Adipose tissue (tissue), 3 donors: ENCODE measurements around the gene NPAS3. TPM values are rescaled to one million over a fixed set of nuclear protein-coding genes. Genes with fewer than 3 reads are reported as not detected.

Experiments used
- H3K27ac ChIP-seq: one replicate; pipeline ENCODE4 v1.5.1; 2013; ENCODE audit warnings: low read depth, low read length
- WGBS, 3 donors: extraction: QIAGEN DNeasy Blood & Tissue Kit; methylation state at CpG; one replicate each; pipeline ENCODE4 v1.1.7; 2013; 5-methylcytosine and 5-hydroxymethylcytosine counted together
- polyA plus RNA-seq, 3 donors: library from polyadenylated mRNA; stranded (reverse); fragments of 200-250 nt; gene quantifications; one replicate each; pipeline ENCODE4 v1.2.3, GENCODE V29; 2013
- donor health status: healthy with polysubstance abuse.
- donor health status: Bipolar disorder and iron deficiency.
- donor health status: healthy.

NPAS3 gene
- polyA plus RNA-seq, 3 donors: 0.26 to 2.8 (median 0.51) TPM

DNA sequence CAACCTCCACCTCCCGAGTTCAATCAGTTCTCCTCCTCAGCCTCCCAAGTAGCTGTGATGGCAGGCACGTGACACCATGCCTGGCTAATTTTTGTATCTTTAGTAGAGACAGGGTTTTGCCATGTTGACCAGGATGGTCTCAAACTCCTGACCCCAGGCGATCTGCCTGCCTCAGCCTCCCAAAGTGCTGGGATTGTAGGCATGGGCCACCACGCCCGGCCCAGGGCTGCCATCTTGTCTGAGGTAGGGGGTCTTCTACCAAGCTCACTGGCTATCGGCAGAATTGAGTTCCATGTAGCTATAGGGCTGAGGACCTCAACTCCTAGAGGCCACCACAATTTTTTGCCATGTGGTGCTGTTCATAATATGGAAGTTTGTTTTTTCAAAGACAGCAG, 896.6 kb downstream of the NPAS3 start:
- 90 to 99% (median 95%) methylated on average over 6 of the region's 6 CpGs for WGBS, 3 donors
- no peak overlapping the region for H3K27ac ChIP-seq

DNA sequence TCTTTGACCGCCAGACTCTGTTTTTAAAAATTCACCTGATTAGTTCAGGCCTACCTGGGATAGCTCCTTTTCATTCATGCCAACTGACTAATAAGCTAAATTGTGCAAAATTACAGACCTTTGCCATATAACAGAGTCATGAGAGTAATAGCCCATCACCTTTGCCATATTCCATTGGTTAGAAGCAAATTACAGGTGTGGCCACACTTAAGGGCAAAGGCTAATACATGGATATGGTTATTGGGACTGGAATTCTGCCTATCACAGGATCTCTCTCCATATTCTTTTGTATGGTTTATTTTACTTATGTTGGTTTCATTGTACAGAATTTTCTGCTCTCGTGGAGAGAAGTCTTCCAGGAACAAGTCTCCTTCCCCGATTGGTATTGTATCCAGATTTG, 897.0 kb downstream of the NPAS3 start:
- WGBS, 3 donors: 87 to 89% (median 88%) methylated on average over 3 of the region's 3 CpGs
- no peak overlapping the region for H3K27ac ChIP-seq

DNA sequence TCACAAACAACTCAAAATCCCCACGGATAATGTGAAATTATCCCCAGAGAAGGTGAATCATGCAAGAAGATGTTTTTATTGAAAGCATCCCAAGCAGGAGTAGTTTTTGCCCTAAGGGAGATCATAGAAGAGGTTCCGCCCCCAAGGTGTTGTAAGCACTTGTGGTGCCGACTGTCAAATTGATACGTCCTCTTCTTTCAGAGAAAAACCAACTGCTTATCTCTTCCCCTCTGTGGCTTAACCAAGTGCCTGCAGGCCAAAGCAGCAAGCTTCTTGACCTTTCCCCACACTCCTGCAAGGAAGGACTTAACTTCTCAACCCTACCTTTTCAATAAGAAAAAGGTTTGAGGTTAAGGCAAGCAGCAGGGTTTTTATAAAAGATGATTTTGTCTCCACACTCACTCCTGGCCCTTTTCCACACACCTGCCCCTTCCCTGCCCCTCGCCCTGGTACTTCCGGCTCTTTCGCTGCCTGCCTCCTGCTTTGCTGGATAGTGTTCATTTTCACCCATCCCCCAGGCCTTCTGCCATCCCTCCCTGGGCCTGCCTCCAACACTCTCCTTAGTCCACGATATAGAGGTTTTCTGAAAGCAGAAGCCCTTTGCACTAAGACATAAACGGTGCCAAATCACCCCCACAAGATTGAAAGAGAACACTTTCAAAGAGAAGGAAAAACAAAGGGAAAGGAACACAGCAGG, 897.7 kb downstream of the NPAS3 start:
- WGBS, 3 donors: 65 to 70% (median 69%) methylated on average over 9 of the region's 9 CpGs
- H3K27ac ChIP-seq: no peak overlapping the region

DNA sequence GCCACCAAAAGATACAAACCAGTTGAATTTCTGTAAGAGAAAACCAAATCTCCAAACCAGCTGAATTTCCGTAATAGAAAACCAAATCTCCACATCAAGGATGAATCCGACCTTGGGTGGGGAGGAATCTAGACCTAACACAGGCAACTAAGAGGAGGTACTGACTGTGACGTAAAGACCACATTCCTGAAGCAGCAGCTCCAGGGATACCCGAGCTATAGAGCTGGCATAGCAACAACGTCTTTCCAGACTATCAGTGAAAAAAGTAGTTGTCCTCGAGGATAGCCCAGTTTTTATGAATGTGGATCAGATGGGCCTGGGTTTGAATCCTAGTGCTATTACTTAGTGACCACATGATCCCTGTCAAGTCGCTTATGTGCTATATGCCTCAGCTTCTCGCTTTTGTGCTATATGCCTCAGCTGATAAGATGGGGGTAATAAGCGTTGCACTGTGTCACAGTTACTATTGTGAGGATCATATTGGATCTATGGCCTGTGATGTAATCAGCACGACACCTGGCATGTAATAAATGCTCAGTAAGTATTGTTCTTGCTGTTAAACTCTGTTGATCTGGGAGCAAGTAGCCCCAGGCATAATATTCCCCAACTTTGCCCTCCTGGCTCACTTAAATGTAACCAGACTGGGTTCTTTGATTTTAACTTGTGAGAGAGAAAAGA, 898.4 kb downstream of the NPAS3 start:
- no peak overlapping the region for H3K27ac ChIP-seq
- 89 to 91% (median 91%) methylated on average over 10 of the region's 10 CpGs for WGBS, 3 donors

DNA sequence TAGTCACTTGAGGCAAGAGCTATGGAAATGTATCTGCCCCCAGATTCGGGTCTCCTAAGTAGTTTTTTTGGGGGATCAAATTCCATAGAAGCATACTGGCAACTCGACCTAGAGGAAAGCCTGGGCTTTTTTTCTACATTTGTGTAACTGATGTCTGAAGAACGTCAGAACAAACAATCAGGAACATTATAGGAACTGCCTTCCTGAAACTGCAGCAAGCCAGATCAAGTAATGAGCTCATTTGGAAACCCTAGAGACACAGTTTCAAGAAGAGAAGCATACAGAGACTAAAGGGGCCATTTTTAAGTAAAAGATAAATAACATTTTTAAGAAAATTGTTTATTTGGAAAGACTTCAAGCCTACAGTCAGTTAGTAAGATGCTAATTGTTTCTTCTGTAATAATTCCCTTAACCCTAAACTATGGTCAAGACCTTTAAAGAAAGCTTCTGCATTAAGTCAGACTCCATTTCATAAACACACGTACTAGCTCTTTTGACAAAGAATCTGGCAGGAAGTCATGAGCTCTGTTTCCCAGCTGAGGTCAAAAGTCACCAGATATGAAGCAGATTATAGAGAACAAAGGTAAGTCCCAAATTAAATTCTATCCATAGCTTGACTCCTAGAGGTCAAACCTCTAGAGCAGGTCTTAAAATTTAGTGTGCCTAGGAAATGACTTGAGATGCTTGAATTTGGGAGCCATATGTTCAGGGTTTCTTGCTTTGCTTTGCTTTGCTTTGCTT, 899.4 kb downstream of the NPAS3 start:
- no peak overlapping the region for H3K27ac ChIP-seq
- 47 to 59% (median 54%) methylated on average over 4 of the region's 4 CpGs for WGBS, 3 donors

DNA sequence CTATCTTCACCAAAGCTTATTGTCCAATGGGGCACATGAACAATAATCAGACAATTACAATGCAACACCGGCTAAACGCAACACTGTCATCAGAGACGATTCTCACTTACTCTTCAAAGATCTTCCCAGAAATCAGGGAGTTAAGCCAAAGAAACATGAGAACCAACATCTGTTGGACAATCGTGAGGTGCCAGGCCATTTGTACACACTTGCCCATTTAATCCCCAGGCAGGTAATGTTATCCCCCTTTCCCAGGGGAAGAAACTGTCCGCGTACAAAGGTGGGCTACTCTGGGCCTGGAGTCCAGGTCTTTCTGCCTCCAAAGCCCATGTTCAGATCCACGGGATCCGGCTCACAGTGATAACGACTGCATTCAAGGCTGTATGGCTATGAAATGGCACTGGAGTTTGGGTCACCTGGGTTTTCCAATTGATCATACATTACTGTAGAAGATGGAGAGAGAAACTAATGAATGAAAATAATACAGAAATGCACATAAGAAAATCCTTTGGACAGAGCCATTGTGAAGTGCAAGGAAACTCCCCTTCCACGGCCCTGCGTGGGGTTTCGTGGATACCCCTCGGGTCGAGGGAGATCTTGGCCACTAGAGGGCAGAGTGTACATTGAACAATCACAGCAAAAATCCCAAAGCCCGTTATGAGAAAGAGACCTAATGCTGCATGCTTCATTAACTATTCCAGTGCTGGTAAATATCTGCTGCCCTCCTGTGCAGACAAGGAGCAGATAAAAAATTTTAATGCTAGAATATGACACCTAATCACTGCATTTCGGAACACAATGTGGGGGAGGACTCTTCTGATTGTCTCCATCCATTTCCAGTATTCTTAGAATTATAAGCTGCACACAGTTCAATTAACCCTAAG, 900.8 kb downstream of the NPAS3 start:
- no peak overlapping the region for H3K27ac ChIP-seq
- WGBS, 3 donors: 39 to 49% (median 45%) methylated on average over 16 of the region's 16 CpGs

DNA sequence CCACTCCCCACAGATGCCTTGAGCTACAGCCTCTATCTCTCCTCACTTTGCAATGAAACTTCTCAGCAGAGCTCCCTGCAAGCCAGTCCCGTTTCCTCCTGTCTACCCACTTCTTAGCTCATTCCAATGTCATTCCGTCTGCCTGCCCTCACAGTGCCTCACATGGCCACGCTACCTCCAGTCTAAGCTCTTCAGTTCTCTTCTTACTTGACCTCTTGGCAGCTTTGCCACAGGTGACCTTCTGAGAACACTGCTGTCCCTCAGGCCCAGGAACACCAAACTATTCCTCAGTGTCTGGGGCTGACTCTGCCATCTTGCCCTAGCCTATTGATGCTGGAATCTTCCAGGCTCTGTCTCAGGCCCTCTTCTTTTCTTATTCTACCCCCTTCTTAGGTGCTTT, 902.1 kb downstream of the NPAS3 start:
- H3K27ac ChIP-seq: no peak overlapping the region
- WGBS, 3 donors: 70 to 93% (median 92%) methylated on average over 3 of the region's 3 CpGs

DNA sequence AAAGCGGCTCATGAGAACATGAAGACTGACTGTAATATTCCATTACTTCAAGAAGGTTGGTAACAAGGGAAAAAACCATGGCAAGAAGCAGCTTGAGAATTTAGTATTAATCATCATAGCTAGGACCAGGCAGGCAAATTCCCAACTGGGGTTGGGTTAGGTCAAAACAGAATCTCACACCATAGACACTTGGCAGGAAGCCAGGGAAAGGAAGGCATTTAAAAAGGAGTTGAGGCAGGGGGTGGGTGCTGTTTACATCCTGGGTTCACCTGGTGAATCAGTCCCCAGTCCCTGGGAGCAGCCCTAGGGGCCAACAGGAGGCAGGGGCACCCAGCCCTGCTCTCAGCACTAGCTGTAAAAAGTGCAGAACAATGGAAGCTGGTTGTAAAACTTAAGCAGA, 903.6 kb downstream of the NPAS3 start:
- 90 to 97% (median 96%) methylated on average over 1 of the region's 1 CpG for WGBS, 3 donors

DNA sequence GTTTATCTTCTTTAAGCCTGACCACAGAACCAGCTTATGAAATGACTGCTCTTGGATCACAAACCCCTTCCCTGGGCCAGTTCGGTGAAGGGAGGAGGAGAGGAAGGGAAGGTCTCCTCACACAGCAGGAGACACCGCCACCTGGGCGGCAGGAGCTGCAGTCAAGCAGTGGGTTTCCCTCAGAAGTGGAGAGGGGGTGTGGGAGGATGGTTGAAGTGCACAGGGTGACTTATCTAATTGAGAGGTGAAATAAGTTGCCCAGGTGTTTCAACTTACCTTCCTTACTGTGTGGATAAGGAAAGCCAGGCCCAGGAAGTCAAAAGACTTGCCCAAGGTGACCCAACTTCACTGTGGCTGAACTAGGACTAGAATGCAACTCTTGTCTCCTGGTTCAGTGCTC, 905.4 kb downstream of the NPAS3 start:
- H3K27ac ChIP-seq: no peak overlapping the region
- WGBS, 3 donors: 84 to 94% (median 93%) methylated on average over 3 of the region's 3 CpGs

More for the DNA sequence above, 903.6 kb downstream of the NPAS3 start:
- no peak overlapping the region for H3K27ac ChIP-seq

DNA sequence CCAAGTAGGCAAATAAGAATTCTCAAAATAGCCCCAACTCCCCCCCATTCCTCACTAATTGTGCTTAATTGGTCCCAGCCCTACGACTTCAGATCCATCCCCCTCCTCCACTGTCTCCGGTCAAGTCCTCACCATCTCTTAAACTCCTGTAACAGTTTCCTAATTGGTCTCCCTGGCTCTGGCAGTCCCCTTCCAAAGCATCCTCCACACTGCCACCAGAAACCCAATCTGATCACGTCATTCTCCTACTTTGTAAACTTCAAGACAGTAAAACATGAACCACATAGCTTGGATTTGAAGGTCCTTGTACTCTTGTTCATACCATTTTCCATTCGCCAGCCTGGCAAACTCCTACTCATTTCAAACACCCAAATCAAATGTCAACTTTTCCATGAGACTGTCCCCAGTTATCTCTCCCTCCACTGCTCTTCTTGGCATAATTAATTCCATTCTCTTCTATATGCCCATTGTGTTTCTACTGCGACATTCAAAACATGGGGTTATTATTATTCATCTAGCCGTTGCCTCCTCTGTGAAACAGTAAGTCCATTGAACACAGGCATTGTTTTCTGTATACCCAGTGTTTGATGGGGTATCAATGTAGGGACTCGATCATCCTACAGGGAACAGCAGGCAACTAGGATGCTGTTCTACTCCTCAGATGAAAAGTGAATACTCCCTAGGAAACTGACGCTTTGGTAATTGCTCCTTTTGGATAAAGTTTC, 907.6 kb downstream of the NPAS3 start:
- H3K27ac ChIP-seq: no peak overlapping the region
- WGBS, 3 donors: 87 to 93% (median 92%) methylated on average over 8 of the region's 8 CpGs

DNA sequence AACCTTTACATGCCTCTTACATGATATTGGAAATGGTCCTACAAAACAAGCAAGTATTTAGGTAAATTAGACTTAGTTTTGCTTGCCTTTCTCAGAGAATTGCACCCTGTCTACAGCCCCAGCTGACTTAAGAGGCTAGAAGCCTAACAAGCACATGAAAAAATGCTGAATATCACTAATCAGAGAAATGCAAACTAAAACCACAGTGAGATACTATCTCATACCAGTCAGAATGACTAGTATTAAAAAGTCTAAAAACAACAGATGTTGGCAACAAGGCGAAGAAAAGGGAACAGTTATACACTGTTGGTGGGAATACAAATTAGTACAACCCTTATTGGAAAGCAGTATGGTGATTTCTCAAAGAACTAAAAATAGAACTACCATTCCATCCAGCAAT, 908.4 kb downstream of the NPAS3 start:
- 89 to 93% (median 91%) methylated on average over 1 of the region's 1 CpG for WGBS, 3 donors
- no peak overlapping the region for H3K27ac ChIP-seq

DNA sequence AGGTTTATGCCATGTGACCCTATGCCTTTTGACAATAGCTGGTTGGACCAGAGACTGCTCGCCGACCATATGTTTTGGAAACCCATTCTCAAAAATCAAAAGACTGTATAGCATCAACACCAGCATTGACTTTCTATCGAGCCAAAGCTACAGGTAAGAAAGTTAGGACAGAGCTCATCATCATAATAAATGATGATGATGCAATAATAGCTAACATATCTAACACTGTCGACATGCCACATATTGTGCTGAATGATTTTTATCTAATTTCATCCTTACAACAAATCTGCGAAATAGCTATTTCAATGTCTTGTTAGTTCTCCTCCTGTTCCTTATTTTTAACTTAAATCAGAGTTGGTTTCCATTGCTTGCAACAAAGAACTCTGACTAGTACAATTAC, 909.3 kb downstream of the NPAS3 start:
- WGBS, 3 donors: 91 to 95% (median 93%) methylated on average over 5 of the region's 5 CpGs
- no peak overlapping the region for H3K27ac ChIP-seq

DNA sequence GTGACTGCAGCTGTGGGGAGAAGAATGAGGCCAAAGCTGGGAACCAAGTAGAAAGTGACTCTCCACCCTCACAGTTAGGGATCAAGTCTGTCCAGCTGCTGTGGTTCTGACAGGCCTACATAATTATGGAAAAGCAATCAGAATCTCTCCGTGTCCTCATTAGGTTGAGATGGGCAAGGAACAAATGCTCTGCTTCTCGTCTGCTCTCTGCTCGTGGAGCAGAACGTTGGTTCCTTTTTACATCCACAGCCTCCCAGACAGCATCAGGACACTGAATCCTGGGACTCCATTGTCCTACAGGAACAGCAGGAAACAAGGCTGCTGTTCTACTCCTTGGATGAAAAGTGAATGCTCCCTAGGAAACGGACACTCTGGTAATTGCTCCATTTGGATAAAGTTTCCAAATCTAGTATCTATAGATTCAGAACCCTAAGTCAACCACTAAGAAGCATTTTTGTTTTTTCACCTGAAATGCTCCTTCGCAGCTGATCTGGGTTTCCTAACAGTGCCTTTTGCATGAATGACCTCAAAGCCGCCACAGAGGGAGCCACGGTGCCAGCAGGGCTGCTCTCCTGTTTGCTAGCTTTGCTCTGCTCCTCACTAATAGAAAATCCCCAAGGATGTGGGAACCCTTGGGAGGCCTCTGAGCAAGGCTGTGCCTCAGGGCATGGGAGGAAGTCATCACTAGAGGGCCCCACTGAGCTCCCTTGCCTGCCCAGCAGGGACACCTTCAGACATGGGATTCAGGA, 910.2 kb downstream of the NPAS3 start:
- no peak overlapping the region for H3K27ac ChIP-seq
- 59 to 82% (median 75%) methylated on average over 8 of the region's 8 CpGs for WGBS, 3 donors

DNA sequence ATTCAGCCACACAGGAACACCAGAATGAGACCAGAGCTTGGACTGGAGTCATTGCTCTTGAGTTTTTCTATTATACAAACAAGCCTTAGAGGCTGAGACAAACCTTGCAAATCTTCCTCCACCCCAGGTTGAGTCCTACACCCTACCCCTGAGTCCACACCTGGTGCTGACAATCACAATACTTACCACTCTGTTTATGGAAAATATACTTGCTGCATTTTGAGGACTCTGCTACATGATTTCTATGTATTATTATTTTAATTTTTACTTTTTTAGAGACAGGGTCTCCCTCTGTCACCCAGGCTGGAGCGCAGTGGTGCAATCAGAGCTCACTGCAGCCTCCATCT, 910.7 kb downstream of the NPAS3 start:
- 93 to 97% (median 97%) methylated on average over 1 of the region's 1 CpG for WGBS, 3 donors

DNA sequence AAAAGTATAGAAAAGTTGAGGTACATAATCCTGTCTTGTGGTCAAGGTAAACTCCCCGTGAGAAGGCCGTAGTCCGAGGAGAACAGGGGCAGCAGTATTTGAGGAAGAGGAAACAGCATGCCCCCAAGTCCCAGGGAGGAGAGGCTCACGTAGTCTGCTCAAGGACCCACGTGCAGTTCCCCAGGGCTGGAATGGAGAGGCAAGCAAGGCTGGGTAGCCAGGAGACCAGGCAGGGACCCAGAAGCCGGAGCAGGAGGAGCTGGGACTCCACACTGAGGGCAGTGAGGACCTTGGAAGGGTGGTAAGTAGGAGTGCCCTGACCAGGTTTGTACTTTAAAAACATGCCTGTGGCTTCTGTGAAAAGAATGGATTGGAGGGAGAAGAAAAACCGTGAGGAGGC, 912.1 kb downstream of the NPAS3 start:
- no peak overlapping the region for H3K27ac ChIP-seq
- WGBS, 3 donors: 78 to 88% (median 87%) methylated on average over 7 of the region's 7 CpGs

More for the DNA sequence above, 910.7 kb downstream of the NPAS3 start:
- no peak overlapping the region for H3K27ac ChIP-seq

DNA sequence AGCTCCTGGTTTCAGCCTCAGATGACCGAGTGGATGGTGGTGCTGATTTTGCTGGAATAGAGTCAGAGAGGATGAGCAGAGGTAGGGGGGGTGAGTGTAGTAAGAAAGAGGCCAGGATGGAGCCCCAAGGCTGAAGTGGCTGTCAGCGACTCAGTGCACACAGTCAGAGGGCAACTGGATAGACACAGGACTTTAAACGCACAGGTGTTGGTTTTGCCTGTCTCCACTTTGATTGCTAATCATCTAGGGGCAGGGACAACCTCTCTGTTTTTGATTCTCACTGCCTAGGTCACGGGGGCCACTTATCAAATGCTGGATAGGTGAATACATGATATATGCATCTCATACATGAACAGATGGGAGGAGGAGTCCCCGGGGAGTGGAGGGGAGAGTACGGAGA, 912.7 kb downstream of the NPAS3 start:
- 58 to 89% (median 82%) methylated on average over 6 of the region's 6 CpGs for WGBS, 3 donors
- no peak overlapping the region for H3K27ac ChIP-seq

DNA sequence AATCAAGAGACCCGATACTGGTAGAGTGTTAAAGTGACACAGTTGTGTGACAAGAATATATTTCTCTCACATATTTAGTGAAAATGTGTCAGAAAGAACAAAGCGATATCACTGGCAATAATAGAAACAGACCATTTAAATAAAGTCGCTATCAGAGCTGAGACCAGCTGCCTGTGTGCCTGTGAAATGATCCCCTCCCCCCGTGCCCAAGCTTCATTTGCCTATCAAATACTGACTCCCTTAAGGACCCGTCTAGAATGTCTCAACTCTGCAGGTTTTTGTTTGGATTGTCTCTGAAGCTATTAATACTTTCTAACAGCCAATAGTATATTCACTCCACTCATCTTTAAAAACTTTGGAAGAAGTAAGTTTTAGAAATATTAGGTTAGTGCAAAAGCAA, 913.3 kb downstream of the NPAS3 start:
- no peak overlapping the region for H3K27ac ChIP-seq
- 49 to 83% (median 79%) methylated on average over 5 of the region's 5 CpGs for WGBS, 3 donors
